DMS79 treated with DMSO at 0.1 percent for 48 hours (cell line): ENCODE data around the gene RUNX3.

Experiments used
- DNase-seq: peaks from one replicate; lab custom pipeline; 2025; lab: John Stamatoyannopoulos, UW

RUNX3 gene

DNA sequence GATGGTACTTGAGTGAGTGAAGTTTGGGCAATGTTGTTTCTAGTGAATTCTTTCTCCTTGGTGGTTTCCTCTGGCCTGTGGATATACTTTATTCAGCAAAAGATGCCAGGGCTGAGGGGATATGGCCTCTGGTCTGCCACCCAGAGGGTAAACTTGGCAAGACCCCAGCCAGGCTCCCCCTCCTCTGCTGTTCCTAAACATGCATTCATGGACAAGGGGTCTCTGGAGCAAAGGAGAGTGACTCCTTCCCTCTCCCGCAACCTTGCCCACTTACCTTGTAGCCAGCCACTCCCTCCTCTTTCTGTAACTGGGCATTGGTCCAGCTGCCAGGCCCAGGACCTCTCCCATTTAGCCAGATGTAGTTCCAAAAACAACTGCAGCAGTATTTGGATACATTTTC, 43.8 kb downstream of the RUNX3 start:
- no peak for DNase-seq

- no peak for DNase-seq
Observed at GRCh38 chr1:24884751-24885150, 45.3 kb downstream of the RUNX3 start.

DNA sequence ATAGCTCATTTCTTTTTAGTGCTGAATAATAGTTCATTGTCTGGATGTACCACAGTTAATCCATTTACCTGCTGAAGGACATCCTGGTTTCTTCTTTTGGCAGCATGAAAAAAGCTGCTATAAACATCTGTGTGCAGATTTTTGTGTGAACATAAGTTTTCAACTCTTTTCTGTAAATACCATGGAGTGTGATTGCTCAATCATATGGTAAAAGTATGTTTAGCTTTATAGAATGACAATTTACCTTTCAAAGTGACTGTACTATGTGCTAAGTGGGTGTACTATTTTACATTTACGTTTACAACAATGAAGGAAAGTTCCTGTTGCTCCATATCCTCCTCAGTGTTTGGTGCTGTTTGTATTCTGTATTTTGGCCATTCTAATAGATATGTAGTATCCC, 49.0 kb downstream of the RUNX3 start:
- DNase-seq: no peak

GRCh38 chr1:24878775-24879742, 51.0 kb downstream of the RUNX3 start:
- no peak for DNase-seq

- DNase-seq: no peak
Observed at GRCh38 chr1:24878045-24878444, 52.0 kb downstream of the RUNX3 start.

DNA sequence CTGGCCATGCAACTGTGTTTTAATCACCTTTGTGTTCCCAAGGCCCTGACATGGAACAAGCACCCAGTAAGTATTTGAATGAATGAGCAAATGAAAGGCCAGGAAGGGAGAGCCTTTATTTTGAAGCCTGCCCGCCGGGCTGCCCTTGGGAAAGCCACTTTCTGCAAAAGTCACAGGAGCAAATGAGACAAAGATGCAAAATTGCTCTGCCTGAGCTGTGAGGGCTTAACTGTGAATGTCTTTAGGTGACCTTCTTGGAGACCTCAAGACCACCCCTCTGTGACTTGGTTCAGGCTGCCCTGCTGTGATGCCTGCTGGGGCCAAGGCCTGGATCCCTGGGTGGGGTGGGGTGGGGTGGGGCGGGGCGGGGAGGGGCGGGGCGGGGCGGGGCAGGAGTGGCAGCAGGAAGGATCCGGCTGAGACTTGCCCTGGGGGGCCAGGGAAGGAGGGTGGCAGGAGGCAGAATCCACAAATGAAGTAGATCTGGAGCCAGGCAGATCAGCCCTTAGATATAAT, 54.0 kb downstream of the RUNX3 start:
- no peak for DNase-seq

GRCh38 chr1:24875257-24875656, 54.8 kb downstream of the RUNX3 start:
- DNase-seq: no peak

GRCh38 chr1:24874611-24875234, 55.4 kb downstream of the RUNX3 start:
- DNase-seq: peak; percentile 44

DNA sequence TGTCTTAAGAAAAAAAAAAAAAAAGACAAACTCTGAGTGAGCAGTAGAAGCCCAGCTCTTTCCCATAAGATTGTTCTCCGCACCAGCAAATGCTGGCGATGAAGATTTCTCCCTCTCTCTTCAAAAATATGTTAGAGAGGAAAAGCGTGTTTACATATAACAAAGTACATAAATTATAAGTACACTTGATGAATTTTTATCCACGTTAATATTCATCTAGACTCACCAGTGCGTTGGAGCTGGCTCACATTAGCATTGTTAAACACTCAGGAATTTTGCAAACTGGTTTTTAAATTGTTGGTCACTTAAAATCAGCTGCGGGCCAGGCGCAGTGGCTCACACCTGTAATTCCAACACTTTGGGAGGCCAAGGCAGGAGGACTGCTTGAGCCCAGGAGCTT, 56.0 kb downstream of the RUNX3 start:
- DNase-seq: no peak

DNA sequence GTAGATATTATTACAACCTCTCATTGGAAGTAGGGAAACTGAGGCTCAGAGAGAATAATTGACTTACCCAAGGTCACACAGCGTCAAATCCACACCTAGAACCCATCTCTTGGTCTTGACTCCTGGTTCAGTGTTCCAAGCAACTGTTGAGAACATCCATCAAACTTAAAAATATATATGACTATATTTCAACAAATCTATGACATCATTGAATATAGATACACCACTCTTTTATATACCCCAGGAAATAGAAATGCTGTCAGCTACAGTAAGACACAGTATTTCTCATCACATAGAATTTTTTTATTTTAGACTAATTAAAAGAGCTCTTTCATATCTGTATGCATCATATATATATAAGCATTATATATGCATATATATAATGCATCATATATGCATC, 56.9 kb downstream of the RUNX3 start:
- DNase-seq: no peak

- no peak for DNase-seq
Observed at GRCh38 chr1:24872061-24872850, 57.8 kb downstream of the RUNX3 start.

DNA sequence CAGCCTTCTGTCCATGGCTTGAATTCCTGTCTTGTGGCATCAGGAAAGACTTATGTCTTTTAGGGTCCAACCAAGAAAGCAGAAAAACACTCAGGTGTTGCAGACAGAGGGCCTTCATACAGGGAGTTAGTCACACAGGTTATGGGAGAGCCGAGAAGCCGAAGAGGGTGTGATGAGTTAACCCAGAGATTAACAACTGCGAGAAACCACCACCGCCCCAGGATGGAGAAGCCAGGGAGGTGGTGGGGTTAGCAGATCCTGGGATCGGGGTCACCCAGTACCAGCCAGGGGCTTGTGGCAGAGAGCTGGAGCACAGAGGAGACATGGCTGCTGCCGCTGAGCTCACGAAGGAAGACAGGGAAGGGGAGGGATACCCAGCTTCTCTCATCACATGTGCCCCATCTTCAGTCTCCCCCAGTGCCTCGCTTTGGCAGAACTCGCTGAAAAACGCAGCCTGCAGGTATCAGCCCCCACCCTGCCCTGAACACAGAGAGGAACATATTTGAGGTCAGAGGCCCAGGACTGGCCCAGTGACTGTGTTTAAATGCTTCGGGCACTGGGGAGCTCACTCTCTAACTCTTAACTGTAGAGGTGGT, 58.7 kb downstream of the RUNX3 start:
- no peak for DNase-seq

- no peak for DNase-seq
Observed at GRCh38 chr1:24870551-24871195, 59.4 kb downstream of the RUNX3 start.

GRCh38 chr1:24868016-24868875, 61.8 kb downstream of the RUNX3 start:
- DNase-seq: no peak

DNA sequence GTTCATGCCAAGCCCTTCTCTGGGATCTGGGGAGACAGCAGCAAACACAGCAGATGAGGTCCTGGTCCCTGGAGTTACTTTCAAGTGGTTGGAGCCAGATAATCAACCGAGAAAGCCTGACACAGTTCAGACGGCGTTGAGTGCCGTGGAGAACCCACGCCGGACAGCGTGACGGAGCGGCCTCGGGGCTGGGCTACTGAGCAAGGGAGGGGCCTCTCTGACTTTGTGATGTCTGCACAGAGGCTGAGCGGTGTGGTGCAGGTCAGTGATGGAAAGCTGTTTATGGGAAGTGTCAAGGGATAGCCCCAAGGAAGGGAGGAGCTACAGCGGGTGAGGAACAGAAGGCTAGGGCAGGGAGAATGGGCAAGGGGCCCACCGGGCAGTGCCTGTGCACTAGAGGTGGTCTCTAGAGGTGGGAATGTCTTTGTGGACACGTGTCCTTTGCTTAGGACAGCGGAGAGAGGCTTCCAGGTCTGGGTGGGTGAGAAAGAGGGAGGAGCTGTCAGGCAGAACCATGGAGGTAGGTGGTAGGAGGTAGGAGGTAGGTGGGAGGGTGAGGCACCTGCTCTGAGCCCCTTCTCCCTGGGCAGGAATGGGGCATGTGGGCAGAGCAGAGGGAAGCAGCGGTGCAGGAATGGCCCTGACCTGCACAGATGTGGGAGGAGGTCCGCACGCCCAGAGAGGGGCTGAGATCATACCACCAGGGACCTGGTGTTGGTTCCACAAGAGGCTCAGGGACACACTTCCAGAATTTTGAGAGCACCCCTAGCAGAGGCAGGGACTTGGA, 62.8 kb downstream of the RUNX3 start:
- no peak for DNase-seq

GRCh38 chr1:24866211-24867083, 63.6 kb downstream of the RUNX3 start:
- DNase-seq: no peak

- no peak for DNase-seq
Observed at GRCh38 chr1:24865587-24865986, 64.5 kb downstream of the RUNX3 start.

GRCh38 chr1:24865168-24865567, 64.9 kb downstream of the RUNX3 start:
- DNase-seq: no peak

DNA sequence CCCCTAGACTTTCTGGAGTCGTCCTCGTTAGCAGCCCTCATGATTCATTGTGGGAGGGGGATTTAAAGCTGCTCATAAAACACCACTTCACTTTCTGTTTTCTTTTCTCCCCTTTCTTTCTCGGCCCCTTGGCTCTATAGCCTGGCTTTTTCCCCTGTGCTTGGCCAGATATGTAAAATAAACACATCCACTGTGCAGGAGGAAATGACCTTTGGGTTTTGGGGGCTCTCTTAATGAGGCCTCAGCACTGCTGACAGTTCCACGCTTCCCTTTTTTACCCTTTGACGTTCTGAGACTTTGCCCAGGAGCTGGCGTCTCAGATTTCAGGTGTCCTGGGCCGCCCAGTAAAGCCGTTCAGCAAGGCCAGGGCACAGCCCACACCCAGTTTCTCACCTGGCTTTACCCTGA, 65.7 kb downstream of the RUNX3 start:
- no peak for DNase-seq
